ENCODE results near the gene ZC3H13.

The ZC3H13 gene

DNA sequence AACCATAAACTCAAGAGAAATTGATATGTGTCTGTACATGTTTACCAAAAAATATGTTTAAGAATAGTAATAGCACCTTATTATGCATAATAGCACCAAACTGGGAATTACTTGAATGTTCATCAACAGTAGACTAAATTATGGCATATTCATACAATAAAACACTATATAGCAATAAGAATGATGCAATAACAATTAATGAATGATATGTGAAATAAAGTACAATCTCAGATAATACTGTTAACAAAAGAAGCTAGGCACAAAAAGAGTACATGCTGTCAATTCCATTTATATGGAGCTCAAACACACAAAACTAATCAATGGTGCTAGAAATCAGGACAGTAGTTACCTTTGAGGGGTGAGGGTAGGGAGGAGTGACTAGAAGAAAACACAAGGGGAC is 36.3 kb downstream of the ZC3H13 start:
- Histone ChIP-seq H3K27ac (ENCODE audit: extremely low read depth, low read depth, low read length) (no peak overlapping the region), H3K4me3 (ENCODE audit: low read depth, low read length) (no peak overlapping the region), H3K9me3 (ENCODE audit: control insufficient read depth, insufficient read depth, low read depth, low read length) (no peaks in the 10 kb centered on the region), H3K36me3 (ENCODE audit: control insufficient read depth in 2 of 2, insufficient read depth in 1 of 2, low read length in 2 of 2) (peaks cover 11 to 41% of the 10 kb centered on the region in 2 experiments), H3K4me1 (ENCODE audit: control insufficient read depth, insufficient read depth, low read length) (no peaks in the 10 kb centered on the region)
- CTCF ChIA-PET, result interaction anchor here (1.3 kb wide), 1 partner anchor 110 kb away, joined by 4 read pairs; no protein-coding TSS in a partner anchor
- no peak for TF ChIP-seq RBAK (tag by site-specific recombination; IDR thresholded peaks at IDR 0.05)
- TF ChIP-seq ZFP69B (tag by site-specific recombination; IDR thresholded peaks at IDR 0.05), result no peak
- TF ChIP-seq MEIS1 (CRISPR knock-in tag; IDR thresholded peaks at IDR 0.05; ENCODE audit: borderline replicate concordance), result no peak
- TF ChIP-seq ZNF16 (tag by site-specific recombination; IDR thresholded peaks at IDR 0.05; ENCODE audit: low read depth), result no peak
- TF ChIP-seq ZNF610 (tag by site-specific recombination; IDR thresholded peaks at IDR 0.05; ENCODE audit: borderline replicate concordance), result no peak
- TF ChIP-seq, protein P1, sequence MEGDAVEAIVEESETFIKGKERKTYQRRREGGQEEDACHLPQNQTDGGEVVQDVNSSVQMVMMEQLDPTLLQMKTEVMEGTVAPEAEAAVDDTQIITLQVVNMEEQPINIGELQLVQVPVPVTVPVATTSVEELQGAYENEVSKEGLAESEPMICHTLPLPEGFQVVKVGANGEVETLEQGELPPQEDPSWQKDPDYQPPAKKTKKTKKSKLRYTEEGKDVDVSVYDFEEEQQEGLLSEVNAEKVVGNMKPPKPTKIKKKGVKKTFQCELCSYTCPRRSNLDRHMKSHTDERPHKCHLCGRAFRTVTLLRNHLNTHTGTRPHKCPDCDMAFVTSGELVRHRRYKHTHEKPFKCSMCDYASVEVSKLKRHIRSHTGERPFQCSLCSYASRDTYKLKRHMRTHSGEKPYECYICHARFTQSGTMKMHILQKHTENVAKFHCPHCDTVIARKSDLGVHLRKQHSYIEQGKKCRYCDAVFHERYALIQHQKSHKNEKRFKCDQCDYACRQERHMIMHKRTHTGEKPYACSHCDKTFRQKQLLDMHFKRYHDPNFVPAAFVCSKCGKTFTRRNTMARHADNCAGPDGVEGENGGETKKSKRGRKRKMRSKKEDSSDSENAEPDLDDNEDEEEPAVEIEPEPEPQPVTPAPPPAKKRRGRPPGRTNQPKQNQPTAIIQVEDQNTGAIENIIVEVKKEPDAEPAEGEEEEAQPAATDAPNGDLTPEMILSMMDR (tag by site-specific recombination; IDR thresholded peaks at IDR 0.05), result no peak
- TF ChIP-seq ZNF19 (tag by site-specific recombination; IDR thresholded peaks at IDR 0.05; ENCODE audit: low read depth), result no peak
- no peak for TF ChIP-seq ZNF138 (tag by site-specific recombination; IDR thresholded peaks at IDR 0.05; ENCODE audit: borderline replicate concordance)
- TF ChIP-seq ZNF792 (tag by site-specific recombination; IDR thresholded peaks at IDR 0.05), result no peak
- no peak for TF ChIP-seq ZNF221 (tag by site-specific recombination; IDR thresholded peaks at IDR 0.05; ENCODE audit: borderline replicate concordance)
- TF ChIP-seq ZNF2 (tag by site-specific recombination; IDR thresholded peaks at IDR 0.05), result no peak
- TF ChIP-seq ZNF660 (tag by site-specific recombination; IDR thresholded peaks at IDR 0.05), result no peak
- no peak for TF ChIP-seq ZNF324 (tag by site-specific recombination; IDR thresholded peaks at IDR 0.05)
- TF ChIP-seq ZNF311 (tag by site-specific recombination; IDR thresholded peaks at IDR 0.05; ENCODE audit: borderline replicate concordance), result no peak
- TF ChIP-seq, protein P2, sequence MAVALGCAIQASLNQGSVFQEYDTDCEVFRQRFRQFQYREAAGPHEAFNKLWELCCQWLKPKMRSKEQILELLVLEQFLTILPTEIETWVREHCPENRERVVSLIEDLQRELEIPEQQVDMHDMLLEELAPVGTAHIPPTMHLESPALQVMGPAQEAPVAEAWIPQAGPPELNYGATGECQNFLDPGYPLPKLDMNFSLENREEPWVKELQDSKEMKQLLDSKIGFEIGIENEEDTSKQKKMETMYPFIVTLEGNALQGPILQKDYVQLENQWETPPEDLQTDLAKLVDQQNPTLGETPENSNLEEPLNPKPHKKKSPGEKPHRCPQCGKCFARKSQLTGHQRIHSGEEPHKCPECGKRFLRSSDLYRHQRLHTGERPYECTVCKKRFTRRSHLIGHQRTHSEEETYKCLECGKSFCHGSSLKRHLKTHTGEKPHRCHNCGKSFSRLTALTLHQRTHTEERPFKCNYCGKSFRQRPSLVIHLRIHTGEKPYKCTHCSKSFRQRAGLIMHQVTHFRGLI (tag by site-specific recombination; IDR thresholded peaks at IDR 0.05), result no peak
- TF ChIP-seq ZNF121 (tag by site-specific recombination; IDR thresholded peaks at IDR 0.05), result no peak
- no peak for TF ChIP-seq KLF16 (tag by site-specific recombination; IDR thresholded peaks at IDR 0.05)
- no peak for TF ChIP-seq ZSCAN16 (tag by site-specific recombination; IDR thresholded peaks at IDR 0.05)
- TF ChIP-seq ZNF175 (tag by site-specific recombination; IDR thresholded peaks at IDR 0.05), result no peak
- no peak for TF ChIP-seq HOXC10 (CRISPR knock-in tag; IDR thresholded peaks at IDR 0.05)
- POLR2A ChIA-PET, result no interaction called here

DNA sequence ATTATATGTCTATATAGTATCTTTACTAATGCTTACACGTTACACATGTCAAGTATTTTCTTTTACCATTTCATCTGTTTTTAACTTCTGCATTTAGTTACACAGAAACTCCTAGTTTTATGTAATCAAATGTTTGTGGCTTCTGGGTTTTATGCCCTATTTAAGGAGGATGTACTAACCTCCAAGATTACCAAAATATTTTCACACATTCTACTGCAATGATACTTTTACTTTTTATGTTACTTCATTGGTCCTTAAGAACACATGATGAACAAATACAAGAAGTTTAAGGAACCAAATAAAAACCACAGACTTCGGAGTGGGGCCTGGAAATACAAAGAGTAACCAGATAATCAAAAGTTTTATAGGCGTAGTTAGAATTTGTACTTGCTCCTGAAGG is 37.2 kb downstream of the ZC3H13 start:
- H3K9me3 ChIP-seq (ENCODE audit: control insufficient read depth, insufficient read depth, low read depth, low read length), result no peaks in the 10 kb centered on the region
- H3K27ac ChIP-seq (ENCODE audit: extremely low read depth, low read depth, low read length), result no peak overlapping the region
- H3K4me3 ChIP-seq (ENCODE audit: low read depth, low read length), result no peak overlapping the region
- peaks cover 16 to 47% of the 10 kb centered on the region in 2 experiments for H3K36me3 ChIP-seq (ENCODE audit: control insufficient read depth in 2 of 2, insufficient read depth in 1 of 2, low read length in 2 of 2)
- H3K4me1 ChIP-seq (ENCODE audit: control insufficient read depth, insufficient read depth, low read length), result no peaks in the 10 kb centered on the region
- CTCF ChIA-PET, result no interaction called here
- POLR2A ChIA-PET, result no interaction called here
- TF ChIP-seq ZNF23 (tag by site-specific recombination; IDR thresholded peaks at IDR 0.05; ENCODE audit: borderline replicate concordance) (no peak), ZNF473 (tag by site-specific recombination; IDR thresholded peaks at IDR 0.05) (no peak), TCF7L2 (IDR thresholded peaks at IDR 0.05; ENCODE audit: borderline replicate concordance, low read depth, low read length) (no peak), GFI1B (tag by site-specific recombination; IDR thresholded peaks at IDR 0.05) (no peak), ZNF133 (tag by site-specific recombination; IDR thresholded peaks at IDR 0.05) (no peak), ZNF837 (tag by site-specific recombination; IDR thresholded peaks at IDR 0.05) (no peak), ZNF274 (IDR thresholded peaks at IDR 0.05; ENCODE audit: low read length) (no peak), ZNF274 (tag by site-specific recombination; IDR thresholded peaks at IDR 0.05; ENCODE audit: borderline replicate concordance) (no peak), ZNF791 (tag by site-specific recombination; IDR thresholded peaks at IDR 0.05) (no peak), ZNF571 (tag by site-specific recombination; IDR thresholded peaks at IDR 0.05) (no peak), ZBTB8A (tag by site-specific recombination; IDR thresholded peaks at IDR 0.05) (no peak), ZNF514 (tag by site-specific recombination; IDR thresholded peaks at IDR 0.05) (no peak)
- TF ChIP-seq, protein P3, sequence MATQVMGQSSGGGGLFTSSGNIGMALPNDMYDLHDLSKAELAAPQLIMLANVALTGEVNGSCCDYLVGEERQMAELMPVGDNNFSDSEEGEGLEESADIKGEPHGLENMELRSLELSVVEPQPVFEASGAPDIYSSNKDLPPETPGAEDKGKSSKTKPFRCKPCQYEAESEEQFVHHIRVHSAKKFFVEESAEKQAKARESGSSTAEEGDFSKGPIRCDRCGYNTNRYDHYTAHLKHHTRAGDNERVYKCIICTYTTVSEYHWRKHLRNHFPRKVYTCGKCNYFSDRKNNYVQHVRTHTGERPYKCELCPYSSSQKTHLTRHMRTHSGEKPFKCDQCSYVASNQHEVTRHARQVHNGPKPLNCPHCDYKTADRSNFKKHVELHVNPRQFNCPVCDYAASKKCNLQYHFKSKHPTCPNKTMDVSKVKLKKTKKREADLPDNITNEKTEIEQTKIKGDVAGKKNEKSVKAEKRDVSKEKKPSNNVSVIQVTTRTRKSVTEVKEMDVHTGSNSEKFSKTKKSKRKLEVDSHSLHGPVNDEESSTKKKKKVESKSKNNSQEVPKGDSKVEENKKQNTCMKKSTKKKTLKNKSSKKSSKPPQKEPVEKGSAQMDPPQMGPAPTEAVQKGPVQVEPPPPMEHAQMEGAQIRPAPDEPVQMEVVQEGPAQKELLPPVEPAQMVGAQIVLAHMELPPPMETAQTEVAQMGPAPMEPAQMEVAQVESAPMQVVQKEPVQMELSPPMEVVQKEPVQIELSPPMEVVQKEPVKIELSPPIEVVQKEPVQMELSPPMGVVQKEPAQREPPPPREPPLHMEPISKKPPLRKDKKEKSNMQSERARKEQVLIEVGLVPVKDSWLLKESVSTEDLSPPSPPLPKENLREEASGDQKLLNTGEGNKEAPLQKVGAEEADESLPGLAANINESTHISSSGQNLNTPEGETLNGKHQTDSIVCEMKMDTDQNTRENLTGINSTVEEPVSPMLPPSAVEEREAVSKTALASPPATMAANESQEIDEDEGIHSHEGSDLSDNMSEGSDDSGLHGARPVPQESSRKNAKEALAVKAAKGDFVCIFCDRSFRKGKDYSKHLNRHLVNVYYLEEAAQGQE (tag by site-specific recombination; IDR thresholded peaks at IDR 0.05), result no peak
